HEK293T (cell line): ENCODE data around the gene VSX1.

ENCODE experiments used
- ARNT ChIP-seq: fragments of 450-650 bp; IDR thresholded peaks from 2 replicates; pipeline ENCODE4 v1.6.1; 2017; ENCODE audit warnings: mild to moderate bottlenecking
- BHLHE40 ChIP-seq: fragments of 450-650 bp; IDR thresholded peaks from 2 replicates; pipeline ENCODE4 v1.6.1; 2016; ENCODE audit warnings: mild to moderate bottlenecking, moderate library complexity, borderline replicate concordance
- CTBP1 ChIP-seq: fragments of 450-650 bp; IDR thresholded peaks from 2 replicates; pipeline ENCODE4 v1.6.1; 2016; ENCODE audit warnings: borderline replicate concordance
- FOXK2 ChIP-seq: fragments of 450-650 bp; IDR thresholded peaks from 2 replicates; pipeline ENCODE4 v1.6.1; 2016; ENCODE audit warnings: mild to moderate bottlenecking
- FOXM1 ChIP-seq: fragments of 450-650 bp; IDR thresholded peaks from 2 replicates; pipeline ENCODE4 v1.6.1; 2017; ENCODE audit warnings: mild to moderate bottlenecking, borderline replicate concordance
- HDGF ChIP-seq: fragments of 450-650 bp; IDR thresholded peaks from 2 replicates; pipeline ENCODE4 v1.6.1; 2017; ENCODE audit warnings: antibody characterized with exemption, borderline replicate concordance
- LEF1 ChIP-seq: fragments of 450-650 bp; IDR thresholded peaks from 2 replicates; pipeline ENCODE4 v1.6.1; 2017; ENCODE audit warnings: mild to moderate bottlenecking, borderline replicate concordance
- NFRKB ChIP-seq: fragments of 450-650 bp; IDR thresholded peaks from 2 replicates; pipeline ENCODE4 v1.6.1; 2016; ENCODE audit warnings: mild to moderate bottlenecking, moderate library complexity
- SP1 ChIP-seq: fragments of 450-650 bp; IDR thresholded peaks from 2 replicates; pipeline ENCODE4 v1.6.1; 2017
- SUZ12 ChIP-seq: fragments of 450-650 bp; IDR thresholded peaks from 2 replicates; pipeline ENCODE4 v1.6.1; 2016; ENCODE audit warnings: mild to moderate bottlenecking

- TF ChIP-seq FOXK2: no peak
- no peak for TF ChIP-seq LEF1
- TF ChIP-seq SP1: no peak
- TF ChIP-seq FOXM1: no peak
- no peak for TF ChIP-seq SUZ12
- no peak for TF ChIP-seq BHLHE40
- TF ChIP-seq CTBP1: no peak
- no peak for TF ChIP-seq NFRKB
- no peak for TF ChIP-seq ARNT
- TF ChIP-seq HDGF: no peak
These were observed 15.6 kb downstream of the VSX1 start for GRCh38 chr20:25066386-25066785.
